Neural cell (in vitro differentiated cells): Measurements from ENCODE around the gene ARF1. TPM values are rescaled to one million over a fixed set of nuclear protein-coding genes. Genes with fewer than 3 reads are reported as not detected.
A peak's percentile ranks its signal among the peaks of the same experiment; 100 is the strongest.

Experiments
- H2AFZ ChIP-seq: fragments of 200-600, 300-800 bp; sonication (generic), shearing (Covaris generic); 2 replicates; pipeline ENCODE4 v1.6.0; 2014; ENCODE audit warnings: low read depth, mild to moderate bottlenecking, antibody characterized with exemption, low read length, moderate library complexity
- H3F3A ChIP-seq: fragments of 200-600 bp; shearing (Covaris generic); 2 replicates; pipeline ENCODE4 v1.6.1; 2016; ENCODE audit warnings: mild to moderate bottlenecking, moderate library complexity, mixed read lengths, antibody characterized with exemption, low read length; ENCODE audit not compliant: insufficient read depth, poor library complexity, severe bottlenecking
- H3K27ac ChIP-seq: fragments of 200-600, 300-800 bp; sonication (generic), shearing (Covaris generic); 2 replicates; pipeline ENCODE4 v1.5.1; 2014; ENCODE audit warnings: mild to moderate bottlenecking, low read length, moderate library complexity
- H3K27me3 ChIP-seq: fragments of 300-800, 200-600 bp; sonication (generic), shearing (Covaris generic); 2 replicates; pipeline ENCODE4 v1.6.0; 2014; ENCODE audit warnings: mild to moderate bottlenecking, low read depth, low read length, moderate library complexity; ENCODE audit not compliant: insufficient read depth
- H3K36me3 ChIP-seq: fragments of 300-800, 200-600 bp; sonication (generic), shearing (Covaris generic); 2 replicates; pipeline ENCODE4 v1.5.1; 2014; ENCODE audit warnings: mild to moderate bottlenecking, antibody characterized with exemption, low read length, moderate library complexity; ENCODE audit not compliant: insufficient read depth
- H3K4me2 ChIP-seq: fragments of 300-800, 200-600 bp; sonication (generic), shearing (Covaris generic); 2 replicates; pipeline ENCODE4 v1.6.0; 2014; ENCODE audit warnings: mild to moderate bottlenecking, low read length
- H3K4me3 ChIP-seq: fragments of 300-800, 200-600 bp; sonication (generic), shearing (Covaris generic); 2 replicates; pipeline ENCODE4 v1.5.1; 2014; ENCODE audit warnings: mild to moderate bottlenecking, low read length, moderate library complexity
- H3K79me2 ChIP-seq: fragments of 200-600 bp; shearing (Covaris generic); replicated peaks from 2 replicates; pipeline ENCODE4 v1.6.0; 2014; ENCODE audit warnings: mild to moderate bottlenecking, low read length, moderate library complexity; ENCODE audit not compliant: insufficient read depth
- H3K9ac ChIP-seq: fragments of 300-800, 200-600 bp; sonication (generic), shearing (Covaris generic); 2 replicates; pipeline ENCODE4 v1.6.1; 2016; ENCODE audit warnings: mild to moderate bottlenecking, low read length, mixed read lengths
- H3K9me2 ChIP-seq: fragments of 200-600 bp; shearing (Covaris generic); 2 replicates; pipeline ENCODE4 v1.6.1; 2016; ENCODE audit warnings: mild to moderate bottlenecking, low read length, mixed read lengths; ENCODE audit not compliant: insufficient read depth
- H3K9me3 ChIP-seq: fragments of 200-600, 300-800 bp; sonication (generic), shearing (Covaris generic); 2 replicates; pipeline ENCODE4 v1.6.1; 2016; ENCODE audit warnings: mild to moderate bottlenecking, mixed run types, low read length, moderate library complexity, mixed read lengths
- H4K20me1 ChIP-seq: fragments of 200-600 bp; shearing (Covaris generic); 2 replicates; pipeline ENCODE4 v1.6.1; 2016; ENCODE audit warnings: mild to moderate bottlenecking, mixed run types; ENCODE audit not compliant: insufficient read depth
- CTCF ChIP-seq: fragments of 450-650 bp; IDR thresholded peaks from 2 replicates; pipeline ENCODE4 v1.5.1; 2014; ENCODE audit warnings: antibody characterized with exemption, mild to moderate bottlenecking, moderate library complexity; ENCODE audit not compliant: poor library complexity, severe bottlenecking
- EP300 ChIP-seq: fragments of 450-650 bp; conservative IDR thresholded peaks from 2 replicates; pipeline ENCODE4 v1.6.1; 2014; ENCODE audit warnings: antibody characterized with exemption, mild to moderate bottlenecking, moderate library complexity; ENCODE audit not compliant: poor library complexity, severe bottlenecking
- EZH2 ChIP-seq: fragments of 200-600, 300-800 bp; shearing (Covaris generic), sonication (generic); IDR thresholded peaks from 2 replicates; pipeline ENCODE4 v1.6.1; 2014; ENCODE audit warnings: antibody characterized with exemption, low read length, borderline replicate concordance, mild to moderate bottlenecking; ENCODE audit not compliant: insufficient read depth, poor library complexity, severe bottlenecking
- MXI1 ChIP-seq: fragments of 450-650 bp; conservative IDR thresholded peaks from 2 replicates; pipeline ENCODE4 v1.6.1; 2014; ENCODE audit warnings: antibody characterized with exemption, mild to moderate bottlenecking; ENCODE audit not compliant: poor library complexity, severe bottlenecking
- POLR2AphosphoS5 ChIP-seq: IDR thresholded peaks from 2 replicates; pipeline ENCODE4 v1.6.1; 2012
- RAD21 ChIP-seq: fragments of 450-650 bp; conservative IDR thresholded peaks from 2 replicates; pipeline ENCODE4 v1.6.1; 2014; ENCODE audit warnings: antibody characterized with exemption, mild to moderate bottlenecking, moderate library complexity
- SMC3 ChIP-seq: fragments of 450-650 bp; conservative IDR thresholded peaks from 2 replicates; pipeline ENCODE4 v1.6.1; 2014; ENCODE audit warnings: antibody characterized with exemption, mild to moderate bottlenecking, moderate library complexity; ENCODE audit not compliant: poor library complexity
- TAF1 ChIP-seq: IDR thresholded peaks from 2 replicates; pipeline ENCODE4 v1.6.1; 2012; ENCODE audit warnings: low read depth
- polyA plus RNA-seq: library from polyadenylated mRNA; depleted of rRNA; stranded (reverse); fragments of >200 nt; gene quantifications from 2 replicates; pipeline ENCODE4 v1.2.3, GENCODE V29; 2014
- TF ChIP-seq, protein P1 (sequence below): IDR thresholded peaks from 2 replicates; pipeline ENCODE4 v1.6.1; 2012; ENCODE audit warnings: borderline replicate concordance

Gene ARF1
- polyA plus RNA-seq, 1 donor from 2014 or later: 168 TPM

GRCh38 chr1:228105996-228106799 is 23.7 kb downstream of the ARF1 start:
- H3K79me2 ChIP-seq: peaks cover 25% of the 10 kb centered on the region
- no peaks in the 10 kb centered on the region for H4K20me1 ChIP-seq
- TF ChIP-seq SMC3 (no peak), MXI1 (no peak), EZH2 (no peak), CTCF (no peak)

DNA sequence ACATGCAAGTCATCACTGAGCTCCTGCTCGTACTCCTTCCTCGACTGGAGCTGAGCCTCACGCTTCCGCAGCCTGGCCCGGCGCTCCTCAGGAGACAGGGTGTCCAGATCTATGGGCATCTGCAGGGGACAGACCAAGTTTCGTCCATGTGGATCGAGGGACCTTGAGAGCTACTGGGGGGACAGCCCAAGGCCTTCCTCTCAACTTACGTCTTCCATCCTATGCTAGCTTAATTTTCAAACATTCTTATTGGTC is 24.2 kb downstream of the ARF1 start:
- TF ChIP-seq EZH2 (no peak), EP300 (no peak), CTCF (no peak)
- no peak overlapping the region for H3K4me2 ChIP-seq
- H3K4me3 ChIP-seq: no peak overlapping the region
- H3K36me3 ChIP-seq: no peaks in the 10 kb centered on the region
- no peak overlapping the region for H2AFZ ChIP-seq
- no peaks in the 10 kb centered on the region for H3K27me3 ChIP-seq
- H3K9ac ChIP-seq: no peak overlapping the region
- H3F3A ChIP-seq: no peaks in the 10 kb centered on the region
- H4K20me1 ChIP-seq: no peaks in the 10 kb centered on the region
- peaks cover 19% of the 10 kb centered on the region for H3K79me2 ChIP-seq
- H3K27ac ChIP-seq: no peak overlapping the region
- no peaks in the 10 kb centered on the region for H3K9me3 ChIP-seq
- no peaks in the 10 kb centered on the region for H3K9me2 ChIP-seq

More at GRCh38 chr1:228105996-228106799, 23.7 kb downstream of the ARF1 start:
- Histone ChIP-seq H3K9ac (no peak overlapping the region), H3K27ac (no peak overlapping the region), H3K4me3 (no peak overlapping the region), H3K27me3 (no peaks in the 10 kb centered on the region), H2AFZ (no peak overlapping the region), H3K4me2 (no peak overlapping the region), H3K36me3 (no peaks in the 10 kb centered on the region), H3F3A (no peaks in the 10 kb centered on the region), H3K9me3 (no peaks in the 10 kb centered on the region), H3K9me2 (no peaks in the 10 kb centered on the region)

DNA sequence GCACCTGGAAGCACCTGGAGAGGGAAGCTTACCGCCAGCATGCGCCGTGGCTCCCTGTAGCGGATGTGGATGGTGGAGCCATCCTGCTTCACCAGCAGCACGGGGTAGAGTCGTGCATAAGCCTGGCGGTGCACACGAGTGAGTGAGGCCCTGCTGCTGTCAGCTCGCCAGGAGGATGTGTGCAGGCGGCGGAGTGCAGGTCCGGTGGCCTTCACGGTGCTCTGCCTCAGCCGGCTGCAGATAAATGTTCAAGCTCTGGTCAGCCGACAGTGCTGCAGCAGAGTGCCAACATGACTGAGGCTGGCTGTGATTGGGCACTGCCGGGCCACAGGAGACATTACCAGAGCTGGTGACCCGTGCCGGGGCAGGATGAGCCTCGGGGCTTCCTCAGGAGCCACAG is 25.1 kb downstream of the ARF1 start:
- no peak overlapping the region for H3K27ac ChIP-seq
- H3K79me2 ChIP-seq: peaks cover 18% of the 10 kb centered on the region
- H3K4me3 ChIP-seq: peak overlapping the region; percentile 82
- TF ChIP-seq SMC3 (no peak), CTCF (no peak), POLR2AphosphoS5 (no peak), EZH2 (no peak), TAF1 (no peak), RAD21 (no peak), EP300 (no peak), MXI1 (no peak)
- TF ChIP-seq, protein P1, sequence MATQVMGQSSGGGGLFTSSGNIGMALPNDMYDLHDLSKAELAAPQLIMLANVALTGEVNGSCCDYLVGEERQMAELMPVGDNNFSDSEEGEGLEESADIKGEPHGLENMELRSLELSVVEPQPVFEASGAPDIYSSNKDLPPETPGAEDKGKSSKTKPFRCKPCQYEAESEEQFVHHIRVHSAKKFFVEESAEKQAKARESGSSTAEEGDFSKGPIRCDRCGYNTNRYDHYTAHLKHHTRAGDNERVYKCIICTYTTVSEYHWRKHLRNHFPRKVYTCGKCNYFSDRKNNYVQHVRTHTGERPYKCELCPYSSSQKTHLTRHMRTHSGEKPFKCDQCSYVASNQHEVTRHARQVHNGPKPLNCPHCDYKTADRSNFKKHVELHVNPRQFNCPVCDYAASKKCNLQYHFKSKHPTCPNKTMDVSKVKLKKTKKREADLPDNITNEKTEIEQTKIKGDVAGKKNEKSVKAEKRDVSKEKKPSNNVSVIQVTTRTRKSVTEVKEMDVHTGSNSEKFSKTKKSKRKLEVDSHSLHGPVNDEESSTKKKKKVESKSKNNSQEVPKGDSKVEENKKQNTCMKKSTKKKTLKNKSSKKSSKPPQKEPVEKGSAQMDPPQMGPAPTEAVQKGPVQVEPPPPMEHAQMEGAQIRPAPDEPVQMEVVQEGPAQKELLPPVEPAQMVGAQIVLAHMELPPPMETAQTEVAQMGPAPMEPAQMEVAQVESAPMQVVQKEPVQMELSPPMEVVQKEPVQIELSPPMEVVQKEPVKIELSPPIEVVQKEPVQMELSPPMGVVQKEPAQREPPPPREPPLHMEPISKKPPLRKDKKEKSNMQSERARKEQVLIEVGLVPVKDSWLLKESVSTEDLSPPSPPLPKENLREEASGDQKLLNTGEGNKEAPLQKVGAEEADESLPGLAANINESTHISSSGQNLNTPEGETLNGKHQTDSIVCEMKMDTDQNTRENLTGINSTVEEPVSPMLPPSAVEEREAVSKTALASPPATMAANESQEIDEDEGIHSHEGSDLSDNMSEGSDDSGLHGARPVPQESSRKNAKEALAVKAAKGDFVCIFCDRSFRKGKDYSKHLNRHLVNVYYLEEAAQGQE: no peak
- H3K4me2 ChIP-seq: no peak overlapping the region
- H4K20me1 ChIP-seq: no peaks in the 10 kb centered on the region
- no peaks in the 10 kb centered on the region for H3F3A ChIP-seq
- H3K9me3 ChIP-seq: no peaks in the 10 kb centered on the region
- H3K36me3 ChIP-seq: no peaks in the 10 kb centered on the region
- H3K9me2 ChIP-seq: no peaks in the 10 kb centered on the region
- no peaks in the 10 kb centered on the region for H3K27me3 ChIP-seq
- no peak overlapping the region for H3K9ac ChIP-seq
- H2AFZ ChIP-seq: no peak overlapping the region
